HL-60/S4 treated with phorbol 12-myristate 13-acetate at 8.2 ng/mL for 4 days and 3 days (cell line): Measurements from ENCODE around the gene PRDX5.
"Not testable (repeated sequence)": the region's sequence is repeated elsewhere in the genome, so short reads cannot be mapped to it uniquely, and the experiment has no call there.

ENCODE experiments used
- in situ Hi-C: fragments of 300-500 bp; cut with MboI; formaldehyde crosslinking; loops from 2 replicates; pipeline ENCODE4 v1.15.0; 2022; ENCODE audit warnings: low sequenced_read_pairs

PRDX5 gene

GRCh38 chr11:64323373-64323772 lies 5.5 kb downstream of the PRDX5 start:
- in situ Hi-C loops, result no loop called here

- in situ Hi-C loops, result not testable (repeated sequence)
Measured at GRCh38 chr11:64323984-64324383, 6.1 kb downstream of the PRDX5 start.

GRCh38 chr11:64324692-64325469 lies 7.0 kb downstream of the PRDX5 start:
- in situ Hi-C loops, result loop anchor here (25.0 kb wide), 1 partner anchor 88 kb away; the partner anchor contains the start of genes DNAJC4, FKBP2, NUDT22 and PPP1R14B

- in situ Hi-C loops, result loop anchor here (25.0 kb wide), 1 partner anchor 90 kb away; the partner anchor contains the start of genes DNAJC4, FKBP2, NUDT22 and PPP1R14B
Measured at GRCh38 chr11:64327375-64327774, 9.5 kb downstream of the PRDX5 start.

GRCh38 chr11:64327993-64328392 lies 10.1 kb downstream of the PRDX5 start:
- in situ Hi-C loops, result loop anchor here (25.0 kb wide), 1 partner anchor 91 kb away; the partner anchor contains the start of genes DNAJC4, FKBP2, NUDT22 and PPP1R14B

GRCh38 chr11:64330888-64331287 lies 13.0 kb downstream of the PRDX5 start:
- in situ Hi-C loops, result loop anchor here (25.0 kb wide), 1 partner anchor 94 kb away; the partner anchor contains the start of genes DNAJC4, FKBP2, NUDT22 and PPP1R14B

- in situ Hi-C loops, result loop anchor here (25.0 kb wide), 1 partner anchor 94 kb away; the partner anchor contains the start of genes DNAJC4, FKBP2, NUDT22 and PPP1R14B
Measured at GRCh38 chr11:64331569-64332371, 13.8 kb downstream of the PRDX5 start.

- in situ Hi-C loops, result loop anchor here (25.0 kb wide), 1 partner anchor 96 kb away; the partner anchor contains the start of genes DNAJC4, FKBP2, NUDT22 and PPP1R14B
Measured at GRCh38 chr11:64333556-64333955, 15.6 kb downstream of the PRDX5 start.

GRCh38 chr11:64334764-64335735 lies 17.1 kb downstream of the PRDX5 start:
- in situ Hi-C loops, result loop anchor here (25.0 kb wide), 1 partner anchor 98 kb away; the partner anchor contains the start of genes DNAJC4, FKBP2, NUDT22 and PPP1R14B

- in situ Hi-C loops, result loop anchor here (25.0 kb wide), 1 partner anchor 100 kb away; the partner anchor contains the start of genes DNAJC4, FKBP2, NUDT22 and PPP1R14B
Measured at GRCh38 chr11:64337538-64338249, 19.8 kb downstream of the PRDX5 start.

- in situ Hi-C loops, result loop anchor here (25.0 kb wide), 1 partner anchor 101 kb away; the partner anchor contains the start of genes DNAJC4, FKBP2, NUDT22 and PPP1R14B
Measured at GRCh38 chr11:64338716-64339115, 20.8 kb downstream of the PRDX5 start.

GRCh38 chr11:64339286-64339685 lies 21.4 kb downstream of the PRDX5 start:
- in situ Hi-C loops, result loop anchor here (25.0 kb wide), 1 partner anchor 102 kb away; the partner anchor contains the start of genes DNAJC4, FKBP2, NUDT22 and PPP1R14B

GRCh38 chr11:64339754-64340408 lies 22.0 kb downstream of the PRDX5 start, which contains the start of gene CCDC88B:
Gene CCDC88B, plus strand, starts transcription at chr11:64340204. Its CDS starts 63 bp downstream, at chr11:64340267.
- in situ Hi-C loops, result loop anchor here (25.0 kb wide), 1 partner anchor 103 kb away; the partner anchor contains the start of genes DNAJC4, FKBP2, NUDT22 and PPP1R14B

- in situ Hi-C loops, result loop anchor here (25.0 kb wide), 1 partner anchor 104 kb away; the partner anchor contains the start of genes DNAJC4, FKBP2, NUDT22 and PPP1R14B
Measured at GRCh38 chr11:64340671-64341335, 22.9 kb downstream of the PRDX5 start.

GRCh38 chr11:64341429-64341828 lies 23.5 kb downstream of the PRDX5 start:
- in situ Hi-C loops, result loop anchor here (25.0 kb wide), 1 partner anchor 104 kb away; the partner anchor contains the start of genes DNAJC4, FKBP2, NUDT22 and PPP1R14B

- in situ Hi-C loops, result loop anchor here (25.0 kb wide), 1 partner anchor 105 kb away; the partner anchor contains the start of genes DNAJC4, FKBP2, NUDT22 and PPP1R14B
Measured at GRCh38 chr11:64341851-64342791, 24.2 kb downstream of the PRDX5 start.
